GM12878 (cell line): ENCODE results near the gene AURKAIP1. TPM values are rescaled to one million over a fixed set of nuclear protein-coding genes. Genes with fewer than 3 reads are reported as not detected.

Source experiments
- ATAC-seq: fragments of 200-7000 bp; cut with Tn5 transposase; 3 replicates; pipeline ENCODE4 v1.9.1; 2020; ENCODE audit warnings: mild to moderate bottlenecking, moderate library complexity
- BruUV-seq: library from RNA; stranded (reverse); fragments of 400-500 nt; replicated peaks from 2 replicates; lab custom pipeline; 2021; lab: Mats Ljungman, UMichigan
- CTCF ChIA-PET: fragments of 300-600 bp; sonication (Branson Sonifier 250); formaldehyde crosslinking; extraction: SDS; loops from one replicate; lab custom pipeline; 2021; ENCODE audit warnings: inconsistent platforms; lab: Yijun Ruan, JAX
- POLR2A ChIA-PET: fragments of 350-600 bp; formaldehyde crosslinking; extraction: SDS; loops from one replicate; lab custom pipeline; 2021; ENCODE audit warnings: inconsistent platforms; lab: Charles Lee
- RAD21 ChIA-PET: fragments of 300-600 bp; sonication (Branson Sonifier 250); formaldehyde crosslinking; loops from one replicate; lab custom pipeline; 2023; ENCODE audit warnings: antibody characterized with exemption; ENCODE audit not compliant: unreplicated experiment; lab: Charles Lee
- SMC1A ChIA-PET: fragments of 300-600 bp; sonication (Branson Sonifier 250); formaldehyde crosslinking; loops from one replicate; lab custom pipeline; 2023; ENCODE audit not compliant: unreplicated experiment, uncharacterized antibody; lab: Charles Lee
- DNase-seq: peaks from one replicate; pipeline ENCODE4 v3.0.0-alpha.2; 2011; ENCODE audit warnings: low read depth, low spot score
- FAIRE-seq: peaks from 3 replicates; lab custom pipeline; 2011; peaks lifted over from hg19 to GRCh38; lab: Jason Lieb, UNC
- H2AFZ ChIP-seq: 2 replicates; pipeline ENCODE4 v1.6.0; 2011; ENCODE audit warnings: low read depth, low read length, control low read depth; ENCODE audit not compliant: control insufficient read depth
- H3K27ac ChIP-seq: 2 replicates; pipeline ENCODE4 v1.5.1; 2011; ENCODE audit warnings: control low read depth; ENCODE audit not compliant: control insufficient read depth, insufficient read depth
- H3K27me3 ChIP-seq, 2 experiments: replicated peaks in 1 of 2; 2 replicates each; pipeline versions ENCODE4 v1.6.0 to v1.6.1; 2011; ENCODE audit warnings: low read length in 1 of 2; ENCODE audit not compliant: control insufficient read depth in 2 of 2, insufficient read depth in 2 of 2
- H3K36me3 ChIP-seq, 2 experiments: 2 replicates each; pipeline ENCODE4 v1.5.1; 2011; ENCODE audit warnings: low read length in 1 of 2; ENCODE audit not compliant: control insufficient read depth in 2 of 2, insufficient read depth in 2 of 2
- H3K4me1 ChIP-seq: 2 replicates; pipeline ENCODE4 v1.6.1; 2011; ENCODE audit warnings: mild to moderate bottlenecking, low read length, moderate library complexity, mixed read lengths; ENCODE audit not compliant: control insufficient read depth, insufficient read depth
- H3K4me2 ChIP-seq: 2 replicates; pipeline ENCODE4 v1.6.0; 2011; ENCODE audit warnings: control low read depth; ENCODE audit not compliant: control insufficient read depth, insufficient read depth
- H3K4me3 ChIP-seq: fragments of 200-600 bp; sonication (generic); 2 replicates; pipeline ENCODE4 v1.5.1; 2016
- H3K79me2 ChIP-seq: 2 replicates; pipeline ENCODE4 v1.6.0; 2011; ENCODE audit warnings: low read length; ENCODE audit not compliant: control insufficient read depth, insufficient read depth
- H3K9ac ChIP-seq: 2 replicates; pipeline ENCODE4 v1.8.0; 2011; ENCODE audit warnings: low read length, control low read depth, mixed read lengths; ENCODE audit not compliant: control insufficient read depth, insufficient read depth
- H3K9me3 ChIP-seq: replicated peaks from 3 replicates; pipeline ENCODE4 v1.5.1; 2011; ENCODE audit warnings: mild to moderate bottlenecking, low read length; ENCODE audit not compliant: control insufficient read depth, insufficient read depth
- H4K20me1 ChIP-seq: 2 replicates; pipeline ENCODE4 v1.6.0; 2011; ENCODE audit not compliant: control insufficient read depth, insufficient read depth
- CHD1 ChIP-seq: IDR thresholded peaks from 2 replicates; pipeline ENCODE4 v1.6.1; 2012; ENCODE audit warnings: low read depth, low read length, improper control_type of control experiment
- CREB1 ChIP-seq: IDR thresholded peaks from 2 replicates; pipeline ENCODE4 v1.6.1; 2012; ENCODE audit warnings: low read depth, mild to moderate bottlenecking, inconsistent platforms
- HDAC2 ChIP-seq: fragments of 200-600 bp; sonication (generic); IDR thresholded peaks from 2 replicates; pipeline ENCODE4 v1.6.1; 2017
- HDAC6 ChIP-seq: fragments of 200-600 bp; sonication (generic); IDR thresholded peaks from one replicate; pipeline ENCODE4 v1.8.0; 2017; ENCODE audit warnings: antibody characterized with exemption; ENCODE audit not compliant: unreplicated experiment
- PAX5 ChIP-seq: IDR thresholded peaks from 2 replicates; pipeline ENCODE4 v1.6.1; 2011; ENCODE audit warnings: low read depth, low read length, borderline replicate concordance
- POLR2A ChIP-seq: IDR thresholded peaks from 2 replicates; pipeline ENCODE4 v1.6.1; 2011; ENCODE audit warnings: low read depth, mild to moderate bottlenecking, low read length
- POLR2AphosphoS5 ChIP-seq: IDR thresholded peaks from 2 replicates; pipeline ENCODE4 v1.6.1; 2011; ENCODE audit warnings: mild to moderate bottlenecking, low read length, inconsistent platforms
- RAD21 ChIP-seq: IDR thresholded peaks from 2 replicates; pipeline ENCODE4 v1.6.1; 2011; ENCODE audit warnings: mild to moderate bottlenecking, low read depth, low read length, moderate library complexity; ENCODE audit not compliant: insufficient read depth
- RUNX3 ChIP-seq: IDR thresholded peaks from 2 replicates; pipeline ENCODE4 v1.6.1; 2012; ENCODE audit warnings: low read length, inconsistent platforms
- SUZ12 ChIP-seq: fragments of 200-600 bp; sonication (generic); IDR thresholded peaks from one replicate; pipeline ENCODE4 v1.6.1; 2018; ENCODE audit warnings: antibody characterized with exemption, mild to moderate bottlenecking; ENCODE audit not compliant: unreplicated experiment
- TCF3 ChIP-seq: IDR thresholded peaks from 2 replicates; pipeline ENCODE4 v1.6.1; 2012; ENCODE audit warnings: low read depth, mild to moderate bottlenecking, low read length, borderline replicate concordance; ENCODE audit not compliant: insufficient read depth
- ZBTB40 ChIP-seq: fragments of 450-650 bp; IDR thresholded peaks from 2 replicates; pipeline ENCODE4 v1.6.1; 2016; ENCODE audit warnings: mild to moderate bottlenecking, moderate library complexity, borderline replicate concordance
- WGBS: methylation state at CpG from one replicate; pipeline ENCODE4 v1.1.6; 2016; ENCODE audit warnings: low lambda C conversion rate; ENCODE audit not compliant: insufficient replicate concordance, insufficient coverage; ENCODE audit errors: missing lambda C conversion rate; 5-methylcytosine and 5-hydroxymethylcytosine counted together
- in situ Hi-C: fragments of 300-500 bp; cut with MboI; formaldehyde crosslinking; loops from 9 replicates; pipeline ENCODE4 v1.14.3; 2018; ENCODE audit warnings: mixed read lengths
- intact Hi-C: fragments of 100-400 bp; cut with micrococcal nuclease; formaldehyde crosslinking; loops from one replicate; pipeline ENCODE4 v1.14.2; 2022; ENCODE audit not compliant: unreplicated experiment
- polyA plus RNA-seq, 11 experiments: library from polyadenylated mRNA; depleted of rRNA in 4 of 11; unstranded in 6 of 11; stranded (reverse) in 5 of 11; fragments of >200 nt; fragmentation: Nextera tagmentation in 4 of 11; fragmentation: Illumina TruSeq in 1 of 11; extraction: Ambion mirVana in 4 of 11; extraction: Trizol in 1 of 11; gene quantifications; 1 replicate in 1 of 11; 2 replicates in 10 of 11; pipeline versions ENCODE4 v1.2.1 to v1.2.3, GENCODE V29; 2011 to 2016; ENCODE audit warnings: inconsistent platforms in 2 of 11, missing spikeins in 2 of 11, low read depth in 1 of 11
- total RNA-seq, 4 experiments: library from RNA; depleted of rRNA in 3 of 4; stranded (reverse); fragments of >200 nt in 3 of 4; fragmentation: Illumina TruSeq in 1 of 4; extraction: Trizol in 1 of 4; gene quantifications; 2 replicates each; pipeline versions ENCODE4 v1.2.1 to v1.2.3, GENCODE V29; 2013 to 2021

Gene AURKAIP1
- total and polyA plus RNA-seq, 10 of the 15 experiments (the other 5 are each of a cell fraction or from before 2014, with no cell fraction given): 6.5 to 366 (median 120) TPM

DNA sequence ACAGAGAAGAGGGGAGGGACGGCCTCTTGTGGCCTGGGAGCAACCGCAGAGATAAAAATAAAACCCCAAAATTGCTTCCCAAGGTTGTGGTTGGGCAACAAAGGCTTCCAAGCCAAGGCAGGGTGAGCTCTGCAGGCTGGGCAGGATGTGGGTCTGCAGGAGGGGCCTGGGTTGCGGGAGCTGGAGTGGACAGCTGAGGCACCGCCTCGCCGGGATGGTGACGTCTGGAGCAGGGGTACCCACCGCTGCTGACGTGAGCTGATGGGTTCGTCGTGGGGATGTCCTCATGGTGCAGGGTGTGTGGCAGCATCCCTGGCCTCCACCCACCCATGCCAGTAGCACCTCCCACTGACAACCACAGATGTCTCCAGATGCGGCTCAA, 3.7 kb downstream of the AURKAIP1 start:
- intact Hi-C loops: loop anchor here (10.0 kb wide), 1 partner anchor 133 kb away; no protein-coding TSS in a partner anchor
- peak overlapping the region; percentile 42 for H3K27ac ChIP-seq
- H3K4me3 ChIP-seq: no peak overlapping the region

More for the DNA sequence above, 3.7 kb downstream of the AURKAIP1 start:
- BruUV-seq: no TSS peak
- Histone ChIP-seq H3K79me2 (peaks cover 29% of the 10 kb centered on the region), H3K4me2 (peak overlapping the region; percentile 97), H4K20me1 (no peaks in the 10 kb centered on the region), H3K36me3 (peaks cover 0 to 3% of the 10 kb centered on the region in 2 experiments; a peak in 2 of 4 replicates), H3K9ac (peak overlapping the region; percentile 22; the same call in 1 of the 2 replicates), H2AFZ (no peak overlapping the region), H3K9me3 (peaks cover 3% of the 10 kb centered on the region; the same call in 1 of the 3 replicates), H3K4me1 (peaks cover 24% of the 10 kb centered on the region), H3K27me3 (no peaks in the 10 kb centered on the region)
- POLR2A ChIA-PET: interaction anchor here (1.1 kb wide), 1 partner anchor 67 kb away, joined by 3 read pairs; no protein-coding TSS in a partner anchor
- CTCF ChIA-PET: interaction anchor here (0.6 to 2.8 kb wide), 20 partner anchors 12 to 387 kb away, joined by 3 to 15 read pairs (median 6); partner anchors contain the start of genes AGRN, CCNL2, DVL1 and MRPL20
- DNase-seq: no peak
- SMC1A ChIA-PET: interaction anchor here (0.9 to 1.8 kb wide), 7 partner anchors 23 to 386 kb away, joined by 3 to 5 read pairs (median 3); no protein-coding TSS in a partner anchor
- in situ Hi-C loops: no loop called here
- no peak for FAIRE-seq
- WGBS: 23% methylated on average over 12 of the region's 12 CpGs
- RAD21 ChIA-PET: interaction anchor here (1.5 kb wide), 1 partner anchor 133 kb away, joined by 6 read pairs; no protein-coding TSS in a partner anchor
- peak; percentile 0; the same call in 2 of the 3 replicates for ATAC-seq
- no peak for TF ChIP-seq PAX5
- TF ChIP-seq RAD21: no peak
- peak; percentile 61; the same call in 1 of the 2 replicates for TF ChIP-seq CREB1
- peak; percentile 57 for TF ChIP-seq RUNX3
- no peak for TF ChIP-seq HDAC6
- TF ChIP-seq TCF3: no peak
- TF ChIP-seq CHD1: no peak
- no peak for TF ChIP-seq SUZ12
- no peak for TF ChIP-seq ZBTB40
- TF ChIP-seq HDAC2: no peak
- no peak for TF ChIP-seq POLR2AphosphoS5
- TF ChIP-seq POLR2A: peak; percentile 21; the same call in 1 of the 2 replicates
